IMR-90 (cell line): ENCODE results near the gene RNF6. TPM values are rescaled to one million over a fixed set of nuclear protein-coding genes. Genes with fewer than 3 reads are reported as not detected.

Experiments
- ATAC-seq: fragments of 200-7000 bp; cut with Tn5 transposase; 2 replicates; pipeline ENCODE4 v1.9.1; 2020; ENCODE audit warnings: low read depth, mild to moderate bottlenecking, moderate library complexity
- BruUV-seq: library from RNA; stranded (reverse); fragments of 400-500 nt; replicated peaks from 2 replicates; lab custom pipeline; 2021; lab: Mats Ljungman, UMichigan
- CTCF ChIA-PET: fragments of 300-600 bp; formaldehyde crosslinking; extraction: SDS; loops from one replicate; lab custom pipeline; 2021; ENCODE audit warnings: antibody characterized with exemption; lab: Yijun Ruan, JAX
- POLR2A ChIA-PET: fragments of 300-600 bp; sonication (Branson Sonifier 250); formaldehyde crosslinking; loops from one replicate; lab custom pipeline; 2022; ENCODE audit warnings: antibody characterized with exemption; ENCODE audit not compliant: unreplicated experiment; lab: Charles Lee
- DNase-seq: peaks from one replicate; pipeline ENCODE4 v3.0.0; 2013
- H2AFZ ChIP-seq: replicated peaks from 2 replicates; pipeline ENCODE3; 2013; ENCODE audit warnings: low read length, mild to moderate bottlenecking; ENCODE audit not compliant: poor library complexity
- H2AK5ac ChIP-seq: 2 replicates; pipeline ENCODE4 v1.6.1; 2013; ENCODE audit warnings: low read depth, low read length, inconsistent platforms
- H2AK9ac ChIP-seq: replicated peaks from 2 replicates; pipeline ENCODE3; 2013; ENCODE audit warnings: mild to moderate bottlenecking, low read depth, low read length, moderate library complexity; ENCODE audit not compliant: poor library complexity
- H2BK120ac ChIP-seq: 2 replicates; pipeline ENCODE4 v1.6.1; 2013; ENCODE audit warnings: low read depth, low read length, inconsistent platforms
- H2BK15ac ChIP-seq: 3 replicates; pipeline ENCODE4 v1.6.1; 2013; ENCODE audit warnings: low read depth, low read length, inconsistent platforms
- H2BK20ac ChIP-seq: 2 replicates; pipeline ENCODE4 v1.6.1; 2013; ENCODE audit warnings: low read depth, mild to moderate bottlenecking, inconsistent platforms, low read length, moderate library complexity
- H2BK5ac ChIP-seq: 2 replicates; pipeline ENCODE4 v1.6.1; 2013; ENCODE audit warnings: mild to moderate bottlenecking, low read depth, low read length, inconsistent platforms; ENCODE audit not compliant: poor library complexity, severe bottlenecking
- H3K14ac ChIP-seq: replicated peaks from 2 replicates; pipeline ENCODE4 v1.6.1; 2013; ENCODE audit warnings: low read depth, low read length, inconsistent platforms
- H3K18ac ChIP-seq: 2 replicates; pipeline ENCODE4 v1.6.1; 2013; ENCODE audit warnings: low read depth, low read length, control low read depth
- H3K23ac ChIP-seq: 2 replicates; pipeline ENCODE4 v1.6.1; 2013; ENCODE audit warnings: low read depth, low read length, inconsistent platforms
- H3K27ac ChIP-seq: 2 replicates; pipeline ENCODE4 v1.5.1; 2013; ENCODE audit warnings: mild to moderate bottlenecking, control low read depth, low read length; ENCODE audit not compliant: insufficient read depth
- H3K27me3 ChIP-seq: 2 replicates; pipeline ENCODE4 v1.6.1; 2013; ENCODE audit warnings: low read length; ENCODE audit not compliant: control insufficient read depth, insufficient read depth
- H3K36me3 ChIP-seq: 2 replicates; pipeline ENCODE4 v1.6.1; 2013; ENCODE audit warnings: low read length, mixed read lengths; ENCODE audit not compliant: control insufficient read depth, insufficient read depth
- H3K4ac ChIP-seq: 2 replicates; pipeline ENCODE4 v1.6.1; 2013; ENCODE audit warnings: low read depth, low read length, inconsistent platforms
- H3K4me1 ChIP-seq: 2 replicates; pipeline ENCODE4 v1.6.1; 2013; ENCODE audit warnings: low read length, mixed read lengths; ENCODE audit not compliant: control insufficient read depth, insufficient read depth
- H3K4me2 ChIP-seq: 2 replicates; pipeline ENCODE4 v1.6.1; 2013; ENCODE audit warnings: low read depth, mild to moderate bottlenecking, control low read depth, low read length, moderate library complexity
- H3K4me3 ChIP-seq: 2 replicates; pipeline ENCODE4 v1.5.1; 2013; ENCODE audit warnings: low read depth, mild to moderate bottlenecking, control low read depth, low read length, moderate library complexity; ENCODE audit not compliant: insufficient read depth
- H3K56ac ChIP-seq: 2 replicates; pipeline ENCODE4 v1.6.1; 2013; ENCODE audit warnings: low read length, inconsistent platforms; ENCODE audit not compliant: insufficient read depth; ENCODE audit errors: extremely low read depth
- H3K79me1 ChIP-seq, 2 experiments: 2 replicates each; pipeline ENCODE4 v1.6.1; 2013; ENCODE audit warnings: low read length in 2 of 2, inconsistent platforms in 1 of 2, low read depth in 1 of 2
- H3K9ac ChIP-seq: 2 replicates; pipeline ENCODE4 v1.6.1; 2013; ENCODE audit warnings: low read depth, low read length, control low read depth
- H3K9me1 ChIP-seq: 2 replicates; pipeline ENCODE4 v1.6.1; 2013; ENCODE audit warnings: low read length, inconsistent platforms; ENCODE audit not compliant: insufficient read depth
- H3K9me3 ChIP-seq: 2 replicates; pipeline ENCODE4 v1.6.1; 2013; ENCODE audit warnings: low read length; ENCODE audit not compliant: control insufficient read depth, insufficient read depth
- H4K20me1 ChIP-seq: 2 replicates; pipeline ENCODE4 v1.6.1; 2013; ENCODE audit warnings: low read length, inconsistent platforms; ENCODE audit not compliant: insufficient read depth
- H4K5ac ChIP-seq: 2 replicates; pipeline ENCODE4 v1.6.1; 2013; ENCODE audit warnings: mild to moderate bottlenecking, low read depth, low read length, control low read depth
- H4K8ac ChIP-seq, 2 experiments: 2 replicates each; pipeline ENCODE4 v1.6.1; 2013; ENCODE audit warnings: low read depth in 2 of 2, low read length in 2 of 2, control low read depth in 1 of 2, inconsistent platforms in 1 of 2
- H4K91ac ChIP-seq: 2 replicates; pipeline ENCODE4 v1.6.1; 2013; ENCODE audit warnings: low read depth, low read length, inconsistent platforms; ENCODE audit not compliant: insufficient read depth
- BHLHE40 ChIP-seq: fragments of 150-350 bp; IDR thresholded peaks from 2 replicates; pipeline ENCODE4 v1.6.1; 2016; ENCODE audit warnings: mild to moderate bottlenecking, low read depth, low read length
- CEBPB ChIP-seq: IDR thresholded peaks from 2 replicates; pipeline ENCODE4 v1.6.1; 2012; ENCODE audit warnings: low read depth, low read length, improper control_type of control experiment
- FOS ChIP-seq: fragments of 150-350 bp; IDR thresholded peaks from 2 replicates; pipeline ENCODE4 v1.6.1; 2016; ENCODE audit warnings: low read depth, low read length
- MAFK ChIP-seq: IDR thresholded peaks from 2 replicates; pipeline ENCODE4 v1.6.1; 2012; ENCODE audit warnings: low read depth, low read length, improper control_type of control experiment
- RCOR1 ChIP-seq: IDR thresholded peaks from 2 replicates; pipeline ENCODE4 v1.6.1; 2012; ENCODE audit warnings: mild to moderate bottlenecking, low read length, improper control_type of control experiment; ENCODE audit not compliant: insufficient replicate concordance
- USF2 ChIP-seq: fragments of 150-350 bp; IDR thresholded peaks from 2 replicates; pipeline ENCODE4 v1.6.1; 2017; ENCODE audit warnings: mild to moderate bottlenecking, antibody characterized with exemption, low read length, low read depth
- dilution Hi-C: fragments of 300-500 bp; cut with HindIII; formaldehyde crosslinking; loops from one replicate; pipeline ENCODE4 v1.14.3; 2018; ENCODE audit warnings: low sequenced_read_pairs; ENCODE audit not compliant: unreplicated experiment
- in situ Hi-C: fragments of 300-500 bp; cut with MboI; formaldehyde crosslinking; loops from 3 replicates; pipeline ENCODE4 v1.14.3; 2019; ENCODE audit warnings: low sequenced_read_pairs, inconsistent platforms, mixed read lengths
- intact Hi-C: fragments of 100-400 bp; cut with micrococcal nuclease; formaldehyde crosslinking; loops from 2 replicates; pipeline ENCODE4 v1.10.0; 2022
- polyA plus RNA-seq, 3 experiments: library from polyadenylated mRNA; depleted of rRNA; stranded (reverse); fragments of >200 nt; gene quantifications; 2 replicates each; pipeline ENCODE4 v1.2.3, GENCODE V29; 2012; ENCODE audit warnings: low replicate concordance in 1 of 3
- total RNA-seq: library from RNA; depleted of rRNA; stranded (reverse); fragments of >200 nt; gene quantifications from 2 replicates; pipeline ENCODE4 v1.2.3, GENCODE V29; 2012
- TF ChIP-seq, protein P1 (sequence below): conservative IDR thresholded peaks from 2 replicates; pipeline ENCODE4 v1.5.1; 2012; ENCODE audit warnings: mild to moderate bottlenecking, low read depth, low read length, improper control_type of control experiment
- TF ChIP-seq, protein P2 (sequence below): fragments of 150-350 bp; IDR thresholded peaks from 2 replicates; pipeline ENCODE4 v1.6.1; 2016; ENCODE audit warnings: low read depth, mild to moderate bottlenecking, low read length, moderate library complexity, borderline replicate concordance

The RNF6 gene
- total and polyA plus RNA-seq, 2 of the 4 experiments (the other 2 are of a cell fraction) = 22.9 to 33.3 TPM

DNA sequence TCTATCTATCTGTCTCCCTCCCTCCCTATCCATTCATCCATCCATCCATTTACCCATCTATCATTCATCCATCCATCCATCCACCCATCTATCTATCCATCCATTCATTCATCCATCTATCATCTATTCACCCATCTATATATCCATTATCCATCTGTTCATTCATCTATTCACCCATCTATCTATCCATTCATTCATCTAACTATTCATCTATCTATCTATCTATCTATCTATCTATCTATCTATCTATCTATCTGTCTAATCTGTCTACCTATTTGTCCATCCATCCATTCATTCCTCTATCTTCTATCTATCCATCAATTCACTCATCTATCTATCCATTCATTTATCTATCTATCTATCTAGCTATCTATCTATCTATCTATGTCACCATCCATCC is 27.4 kb upstream of the RNF6 start:
- no peak overlapping the region for H3K4ac ChIP-seq
- no peak overlapping the region for H4K91ac ChIP-seq
- no peaks in the 10 kb centered on the region for H3K79me1 ChIP-seq
- no peak overlapping the region for H3K56ac ChIP-seq
- no peak overlapping the region for H3K23ac ChIP-seq
- DNase-seq (no peak), ATAC-seq (no peak)
- no peak overlapping the region for H3K18ac ChIP-seq
- H2AFZ ChIP-seq = no peak overlapping the region
- TF ChIP-seq, protein P1, sequence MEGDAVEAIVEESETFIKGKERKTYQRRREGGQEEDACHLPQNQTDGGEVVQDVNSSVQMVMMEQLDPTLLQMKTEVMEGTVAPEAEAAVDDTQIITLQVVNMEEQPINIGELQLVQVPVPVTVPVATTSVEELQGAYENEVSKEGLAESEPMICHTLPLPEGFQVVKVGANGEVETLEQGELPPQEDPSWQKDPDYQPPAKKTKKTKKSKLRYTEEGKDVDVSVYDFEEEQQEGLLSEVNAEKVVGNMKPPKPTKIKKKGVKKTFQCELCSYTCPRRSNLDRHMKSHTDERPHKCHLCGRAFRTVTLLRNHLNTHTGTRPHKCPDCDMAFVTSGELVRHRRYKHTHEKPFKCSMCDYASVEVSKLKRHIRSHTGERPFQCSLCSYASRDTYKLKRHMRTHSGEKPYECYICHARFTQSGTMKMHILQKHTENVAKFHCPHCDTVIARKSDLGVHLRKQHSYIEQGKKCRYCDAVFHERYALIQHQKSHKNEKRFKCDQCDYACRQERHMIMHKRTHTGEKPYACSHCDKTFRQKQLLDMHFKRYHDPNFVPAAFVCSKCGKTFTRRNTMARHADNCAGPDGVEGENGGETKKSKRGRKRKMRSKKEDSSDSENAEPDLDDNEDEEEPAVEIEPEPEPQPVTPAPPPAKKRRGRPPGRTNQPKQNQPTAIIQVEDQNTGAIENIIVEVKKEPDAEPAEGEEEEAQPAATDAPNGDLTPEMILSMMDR = no peak
- TF ChIP-seq, protein P2, sequence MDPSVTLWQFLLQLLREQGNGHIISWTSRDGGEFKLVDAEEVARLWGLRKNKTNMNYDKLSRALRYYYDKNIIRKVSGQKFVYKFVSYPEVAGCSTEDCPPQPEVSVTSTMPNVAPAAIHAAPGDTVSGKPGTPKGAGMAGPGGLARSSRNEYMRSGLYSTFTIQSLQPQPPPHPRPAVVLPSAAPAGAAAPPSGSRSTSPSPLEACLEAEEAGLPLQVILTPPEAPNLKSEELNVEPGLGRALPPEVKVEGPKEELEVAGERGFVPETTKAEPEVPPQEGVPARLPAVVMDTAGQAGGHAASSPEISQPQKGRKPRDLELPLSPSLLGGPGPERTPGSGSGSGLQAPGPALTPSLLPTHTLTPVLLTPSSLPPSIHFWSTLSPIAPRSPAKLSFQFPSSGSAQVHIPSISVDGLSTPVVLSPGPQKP = no peak
- TF ChIP-seq USF2 = no peak
- no peak for TF ChIP-seq RCOR1
- no peak for TF ChIP-seq CEBPB
- TF ChIP-seq BHLHE40 = no peak
- no peak for TF ChIP-seq MAFK
- TF ChIP-seq FOS = no peak
- H3K9me3 ChIP-seq = no peaks in the 10 kb centered on the region
- no TSS peak for BruUV-seq
- no peak overlapping the region for H2BK20ac ChIP-seq
- in situ Hi-C loops = no loop called here
- H3K4me1 ChIP-seq = 0 out of 2 replicates have a peak, but pooled peaks cover 2% of the 10 kb centered on the region
- H3K9ac ChIP-seq = no peak overlapping the region
- POLR2A ChIA-PET = no interaction called here
- no peak overlapping the region for H2AK9ac ChIP-seq
- no peak overlapping the region for H4K8ac ChIP-seq
- no peak overlapping the region for H4K5ac ChIP-seq
- CTCF ChIA-PET = no interaction called here
- H2BK15ac ChIP-seq = no peak overlapping the region
- peaks cover 2% of the 10 kb centered on the region; the same call in 1 of the 2 replicates for H3K27me3 ChIP-seq
- H3K9me1 ChIP-seq = peaks cover 5% of the 10 kb centered on the region; the same call in 1 of the 2 replicates
- no peak overlapping the region for H2AK5ac ChIP-seq
- no peak overlapping the region for H3K4me3 ChIP-seq
- no peak overlapping the region for H2BK120ac ChIP-seq
- H3K36me3 ChIP-seq = no peaks in the 10 kb centered on the region
- no peak overlapping the region for H3K14ac ChIP-seq
- H3K4me2 ChIP-seq = no peak overlapping the region
- dilution Hi-C loops = no loop called here
- no peaks in the 10 kb centered on the region for H4K20me1 ChIP-seq
- intact Hi-C loops = no loop called here
- H2BK5ac ChIP-seq = no peak overlapping the region
- no peak overlapping the region for H3K27ac ChIP-seq
